ENCODE data around the gene CD248.
"Not testable (repeated sequence)": the region's sequence is repeated elsewhere in the genome, so short reads cannot be mapped to it uniquely, and the experiment has no call there.

Gene CD248

GRCh38 chr11:66287889-66288670 lies 28.8 kb downstream of the CD248 start:
- FAIRE-seq: no peak

DNA sequence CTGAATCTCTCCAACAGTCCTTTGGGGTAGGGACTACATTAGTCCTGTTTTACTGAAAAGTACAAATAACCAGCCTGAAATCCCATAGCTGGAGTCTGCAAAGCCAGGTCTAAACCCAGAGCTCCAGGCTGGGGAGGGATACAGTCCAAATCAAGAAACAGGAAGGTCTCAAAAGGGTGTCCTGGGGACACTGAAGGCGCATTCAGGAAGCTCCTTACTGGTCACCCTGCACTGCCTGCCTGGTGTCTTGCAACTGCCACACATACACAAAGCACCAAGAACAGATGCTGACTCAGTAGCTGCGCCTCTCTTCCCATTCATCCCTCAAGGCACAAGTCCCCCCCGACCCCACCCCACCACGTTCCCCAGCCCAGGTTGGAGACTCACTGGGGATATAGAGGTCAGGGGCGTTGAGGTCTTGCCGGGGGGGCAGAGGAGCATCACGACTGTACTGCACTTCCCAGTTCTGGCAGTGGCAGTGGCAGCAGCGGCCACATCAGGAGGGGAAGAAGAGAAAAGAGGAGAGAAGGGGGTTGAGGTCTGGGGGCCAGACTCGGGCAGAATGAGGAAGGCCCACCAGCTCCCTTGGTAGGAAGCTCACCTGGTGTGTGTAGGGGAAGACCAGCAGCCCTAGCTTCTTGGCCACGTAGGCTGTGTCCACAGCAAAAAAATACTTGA lies 29.5 kb downstream of the CD248 start:
- FAIRE-seq: no peak

DNA sequence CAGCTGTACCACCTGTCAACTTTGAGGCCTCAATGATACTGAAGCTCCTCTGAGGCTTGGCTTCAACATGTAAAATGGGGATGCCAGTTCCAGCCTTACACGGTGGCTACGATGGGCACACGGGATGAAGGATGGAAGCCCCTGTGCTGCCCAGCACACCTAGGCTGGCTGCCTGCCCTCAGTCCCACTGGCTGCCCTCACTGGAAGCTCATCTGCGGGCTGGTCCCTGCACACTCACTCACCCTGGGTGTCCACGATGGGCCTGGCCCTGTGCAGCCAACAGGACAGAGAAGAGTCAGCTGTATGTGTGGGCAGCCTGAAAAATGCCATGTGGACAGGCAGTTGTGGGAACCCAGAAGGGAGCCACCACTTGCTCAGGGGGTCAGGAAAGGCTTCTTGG lies 30.1 kb downstream of the CD248 start:
- FAIRE-seq: no peak

GRCh38 chr11:66285250-66285947 lies 31.4 kb downstream of the CD248 start:
- no peak for FAIRE-seq

DNA sequence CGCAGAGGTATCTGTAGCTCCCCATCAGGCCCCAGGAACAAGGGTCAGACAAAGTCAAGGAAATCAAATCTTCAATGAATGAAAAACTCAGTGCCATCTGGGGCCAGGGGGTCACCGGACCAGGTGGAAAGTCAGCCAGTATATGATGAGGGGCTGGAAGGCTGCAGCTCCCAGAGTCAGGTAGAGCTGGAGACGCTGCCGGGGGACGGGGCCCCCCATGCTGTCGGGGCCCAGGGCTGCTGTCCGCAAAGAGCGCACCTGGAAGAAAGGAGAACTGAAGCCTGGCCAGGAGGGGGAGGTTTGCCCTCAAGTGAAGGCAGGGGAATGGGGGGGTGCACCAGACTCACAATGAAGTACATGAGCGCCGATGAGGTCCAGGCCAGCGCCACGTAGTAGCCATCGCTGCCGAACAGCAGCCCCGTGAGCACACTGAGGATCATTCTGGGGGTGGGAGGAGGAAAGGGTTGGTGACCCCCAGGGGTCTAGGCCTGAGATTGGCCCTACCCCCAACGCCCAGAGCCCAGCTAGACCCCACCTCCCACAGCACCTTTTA lies 32.2 kb downstream of the CD248 start:
- FAIRE-seq: no peak

- no peak for FAIRE-seq
Measured at GRCh38 chr11:66283461-66284105, 33.3 kb downstream of the CD248 start.

GRCh38 chr11:66282468-66283455 lies 34.1 kb downstream of the CD248 start:
- peak; percentile 45 for FAIRE-seq

- no peak for FAIRE-seq
Measured at GRCh38 chr11:66281776-66282467, 34.9 kb downstream of the CD248 start.

DNA sequence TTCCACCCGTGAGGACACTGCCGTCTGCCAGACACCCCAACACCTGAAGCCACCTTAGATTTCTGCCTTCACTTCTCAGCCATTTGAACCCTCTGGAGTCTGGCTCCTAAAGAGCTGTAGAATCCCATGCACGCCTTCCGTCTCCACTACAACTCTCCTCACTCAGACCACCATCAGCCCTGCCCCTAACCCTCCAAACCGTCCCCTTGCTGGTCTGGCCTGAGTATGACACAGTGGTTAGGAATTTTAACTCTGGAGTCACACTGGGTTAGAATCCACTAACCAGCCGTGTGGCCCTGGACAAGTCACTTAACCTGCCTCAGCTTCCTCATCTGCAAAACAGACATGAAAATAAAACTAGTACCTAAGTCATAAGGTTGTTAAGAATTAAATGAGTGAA lies 35.8 kb downstream of the CD248 start:
- FAIRE-seq: no peak

DNA sequence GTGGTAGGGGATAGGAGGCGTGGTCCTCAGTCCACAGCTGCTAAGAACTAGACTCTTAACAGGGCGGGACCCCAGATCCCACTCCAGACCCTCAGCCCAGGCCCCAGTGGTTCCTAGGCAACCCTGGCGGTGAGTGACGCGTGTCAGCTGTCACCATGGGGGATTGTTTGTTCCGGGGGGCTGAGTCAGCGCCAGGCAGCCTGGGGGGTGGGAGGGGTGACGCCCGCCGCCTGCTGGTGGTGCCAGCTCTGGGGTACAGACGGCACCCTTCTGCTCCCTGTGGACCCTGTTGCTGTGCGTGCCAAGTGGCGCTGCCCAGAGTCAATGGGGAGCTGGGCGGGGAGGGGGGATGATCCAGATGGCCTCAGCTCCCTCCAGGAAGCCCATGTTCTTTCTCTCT lies 36.4 kb downstream of the CD248 start:
- FAIRE-seq: no peak

DNA sequence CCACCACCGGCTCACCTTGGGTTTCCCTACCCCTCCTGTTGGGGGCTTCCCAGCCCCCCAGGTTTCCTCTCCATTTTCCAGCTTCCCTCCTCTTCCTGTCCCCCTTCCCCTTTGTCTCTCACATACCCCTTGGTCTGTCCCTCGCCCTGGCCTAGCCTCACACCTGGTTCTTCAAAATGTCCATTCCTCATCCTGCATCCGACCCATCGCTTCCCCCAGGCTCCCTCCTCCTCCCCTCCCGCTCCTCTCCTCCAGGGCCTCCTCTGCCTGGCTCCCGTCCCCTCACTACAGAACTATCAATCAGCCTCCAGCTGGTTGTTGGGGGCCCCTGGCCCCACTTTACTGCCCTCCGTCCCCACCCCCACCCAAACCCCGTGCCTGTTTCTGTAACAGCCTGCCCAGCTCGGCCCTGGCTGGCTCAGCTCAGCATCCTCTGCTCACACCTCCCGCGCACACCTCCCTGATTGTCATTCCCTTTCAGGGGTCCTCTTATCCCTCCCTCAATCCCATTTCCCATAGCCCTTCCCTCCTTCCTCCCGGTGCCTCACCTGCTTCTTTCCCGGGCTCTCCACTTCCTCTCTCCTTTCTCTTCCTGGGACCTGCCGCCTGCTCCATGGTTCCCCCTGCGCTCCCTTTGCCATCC lies 37.6 kb downstream of the CD248 start:
- FAIRE-seq: no peak

GRCh38 chr11:66278363-66279091 lies 38.3 kb downstream of the CD248 start:
- no peak for FAIRE-seq

GRCh38 chr11:66277471-66278362 lies 39.1 kb downstream of the CD248 start, which contains the start of gene CNIH2:
TSS of gene CNIH2 (plus strand) at chr11:66278175. CDS start at chr11:66278457, 282 bp downstream.
- FAIRE-seq: no peak

DNA sequence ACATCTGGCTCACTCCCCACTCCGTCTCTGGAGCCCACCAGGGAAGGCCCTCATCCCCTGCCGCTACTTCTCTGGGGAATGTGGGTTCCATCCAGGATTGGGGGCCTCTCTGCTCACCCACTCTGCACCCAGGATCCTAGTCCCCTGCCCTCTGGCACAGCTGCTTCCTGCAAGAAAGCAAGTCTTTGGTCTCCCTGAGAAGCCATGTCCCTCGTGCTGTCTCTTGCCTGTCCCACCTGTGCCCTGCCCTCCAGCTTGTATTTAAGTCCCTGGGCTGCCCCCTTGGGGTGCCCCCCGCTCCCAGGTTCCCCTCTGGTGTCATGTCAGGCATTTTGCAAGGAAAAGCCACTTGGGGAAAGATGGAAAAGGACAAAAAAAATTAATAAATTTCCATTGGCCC lies 39.8 kb downstream of the CD248 start:
- FAIRE-seq: not testable (repeated sequence)

GRCh38 chr11:66276619-66277018 lies 40.2 kb downstream of the CD248 start:
- not testable (repeated sequence) for FAIRE-seq

DNA sequence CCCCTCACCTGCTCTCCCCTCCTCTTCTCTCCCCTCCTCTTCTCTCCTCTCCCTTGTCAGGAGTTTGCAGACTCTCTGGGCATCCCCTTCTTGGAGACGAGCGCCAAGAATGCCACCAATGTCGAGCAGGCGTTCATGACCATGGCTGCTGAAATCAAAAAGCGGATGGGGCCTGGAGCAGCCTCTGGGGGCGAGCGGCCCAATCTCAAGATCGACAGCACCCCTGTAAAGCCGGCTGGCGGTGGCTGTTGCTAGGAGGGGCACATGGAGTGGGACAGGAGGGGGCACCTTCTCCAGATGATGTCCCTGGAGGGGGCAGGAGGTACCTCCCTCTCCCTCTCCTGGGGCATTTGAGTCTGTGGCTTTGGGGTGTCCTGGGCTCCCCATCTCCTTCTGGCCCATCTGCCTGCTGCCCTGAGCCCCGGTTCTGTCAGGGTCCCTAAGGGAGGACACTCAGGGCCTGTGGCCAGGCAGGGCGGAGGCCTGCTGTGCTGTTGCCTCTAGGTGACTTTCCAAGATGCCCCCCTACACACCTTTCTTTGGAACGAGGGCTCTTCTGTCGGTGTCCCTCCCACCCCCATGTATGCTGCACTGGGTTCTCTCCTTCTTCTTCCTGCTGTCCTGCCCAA lies 40.7 kb downstream of the CD248 start:
- no peak for FAIRE-seq

GRCh38 chr11:66275396-66275795 lies 41.4 kb downstream of the CD248 start:
- no peak for FAIRE-seq

DNA sequence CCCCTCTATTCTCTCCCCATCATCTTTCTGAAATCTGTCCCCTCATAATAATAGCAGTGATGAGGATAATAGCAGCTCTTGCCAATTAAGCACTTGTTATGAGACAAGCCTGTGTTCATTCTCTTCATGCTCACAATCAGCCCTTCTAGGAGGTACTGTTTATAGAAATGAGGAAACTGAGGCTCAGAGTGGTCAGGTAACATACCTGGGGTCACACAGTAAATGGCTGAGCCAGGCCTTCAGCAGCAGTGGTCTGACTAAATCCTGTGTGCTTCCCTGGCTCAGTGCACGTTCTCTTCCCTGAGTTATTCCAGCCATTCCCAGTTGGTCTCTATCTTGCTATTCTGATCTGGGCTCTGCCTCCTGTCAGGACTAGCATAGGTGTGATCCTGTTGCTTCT lies 42.6 kb downstream of the CD248 start:
- FAIRE-seq: no peak
